Smooth muscle cell (in vitro differentiated cells): Measurements from ENCODE around the gene FAM50B. TPM values are rescaled to one million over a fixed set of nuclear protein-coding genes. Genes with fewer than 3 reads are reported as not detected.

Experiments used
- DNase-seq: peaks from one replicate; lab custom pipeline; 2025; ENCODE audit not compliant: unreplicated experiment; lab: John Stamatoyannopoulos, UW
- H2AFZ ChIP-seq: fragments of 200-600 bp; sonication (generic); 2 replicates; pipeline ENCODE4 v1.6.0; 2016; ENCODE audit warnings: antibody characterized with exemption, low read depth, mild to moderate bottlenecking
- H3F3A ChIP-seq: fragments of 200-600 bp; sonication (generic); 2 replicates; pipeline ENCODE4 v1.6.0; 2017; ENCODE audit warnings: antibody characterized with exemption, low read depth
- H3K27ac ChIP-seq: fragments of 200-600 bp; sonication (generic); 2 replicates; pipeline ENCODE4 v1.5.1; 2016; ENCODE audit warnings: low read depth, mild to moderate bottlenecking
- H3K27me3 ChIP-seq: fragments of 200-600 bp; sonication (generic); 2 replicates; pipeline ENCODE4 v1.6.1; 2016; ENCODE audit warnings: low read depth, mild to moderate bottlenecking
- H3K36me3 ChIP-seq: fragments of 200-600 bp; sonication (generic); 2 replicates; pipeline ENCODE4 v1.5.1; 2016; ENCODE audit warnings: low read depth
- H3K4me1 ChIP-seq: fragments of 200-600 bp; sonication (generic); 2 replicates; pipeline ENCODE4 v1.5.1; 2016; ENCODE audit warnings: low read depth
- H3K4me2 ChIP-seq: fragments of 200-600 bp; sonication (generic); 2 replicates; pipeline ENCODE4 v1.6.0; 2016; ENCODE audit warnings: mild to moderate bottlenecking
- H3K4me3 ChIP-seq: fragments of 200-600 bp; sonication (generic); 2 replicates; pipeline ENCODE4 v1.5.1; 2016; ENCODE audit warnings: mild to moderate bottlenecking
- H3K79me2 ChIP-seq: fragments of 200-600 bp; sonication (generic); 2 replicates; pipeline ENCODE4 v1.6.0; 2016; ENCODE audit warnings: low read depth, mild to moderate bottlenecking
- H3K9ac ChIP-seq: fragments of 200-600 bp; sonication (generic); 2 replicates; pipeline ENCODE4 v1.6.0; 2016; ENCODE audit warnings: low read depth
- H3K9me3 ChIP-seq: fragments of 200-600 bp; sonication (generic); replicated peaks from 2 replicates; pipeline ENCODE4 v1.5.1; 2016; ENCODE audit warnings: low read depth
- H4K20me1 ChIP-seq: fragments of 200-600 bp; sonication (generic); 2 replicates; pipeline ENCODE4 v1.6.0; 2016; ENCODE audit warnings: low read depth
- CTCF ChIP-seq: fragments of 200-600 bp; sonication (generic); IDR thresholded peaks from 2 replicates; pipeline ENCODE4 v1.5.1; 2017; ENCODE audit warnings: borderline replicate concordance, mild to moderate bottlenecking, antibody characterized with exemption; ENCODE audit not compliant: insufficient read depth, poor library complexity, severe bottlenecking
- WGBS: methylation state at CpG from one replicate; pipeline ENCODE4 v1.1.7; 2016; ENCODE audit warnings: low lambda C conversion rate; 5-methylcytosine and 5-hydroxymethylcytosine counted together
- polyA plus RNA-seq: library from polyadenylated mRNA; unstranded; fragments of >200 nt; fragmentation: Nextera tagmentation; extraction: Ambion mirVana; gene quantifications from 2 replicates; pipeline ENCODE4 v1.2.1, GENCODE V29; 2016
- total RNA-seq: library from RNA; depleted of rRNA; stranded (reverse); fragments of >200 nt; gene quantifications from 2 replicates; pipeline ENCODE4 v1.2.3, GENCODE V29; 2014

The FAM50B gene
- total and polyA plus RNA-seq, 2 experiments from 2014 or later, result 4.3 to 6.3 TPM

DNA sequence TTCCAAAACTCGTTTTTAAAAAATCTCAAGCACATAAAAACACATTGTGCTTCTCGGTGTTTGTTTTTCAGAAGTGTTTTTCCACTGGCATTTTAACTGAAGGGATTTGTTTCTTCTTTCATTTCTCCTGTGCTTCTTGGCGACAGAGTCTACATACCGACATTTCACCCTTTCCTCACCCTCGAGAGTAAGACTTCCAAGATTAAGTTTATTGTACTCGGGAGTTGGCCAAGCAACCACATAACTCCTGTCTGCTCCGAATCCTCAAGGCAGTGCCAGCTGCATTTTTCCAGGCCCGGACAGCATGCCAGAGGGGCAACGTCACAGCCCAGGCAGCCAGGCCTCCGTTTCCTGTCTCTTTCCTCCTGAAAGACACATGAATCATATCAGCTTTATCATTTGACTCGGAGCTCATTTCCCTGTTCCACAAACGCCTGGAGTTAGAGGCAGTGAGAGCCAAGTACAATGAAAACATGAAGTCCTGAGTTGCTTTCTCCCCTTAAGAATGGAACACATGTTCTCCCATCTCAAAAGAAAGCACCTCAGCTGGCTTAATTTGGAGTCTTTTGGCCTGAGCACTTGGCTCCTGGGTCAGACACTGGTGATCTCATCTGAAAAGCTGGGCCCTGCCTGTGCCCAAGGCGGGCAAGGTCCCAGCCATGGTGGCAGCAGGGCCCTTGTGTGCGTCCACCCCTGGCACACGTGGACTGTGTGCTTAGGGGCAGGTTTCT, 23.2 kb upstream of the FAM50B start:
- DNase-seq, result peak; percentile 41
- 20% methylated on average over 15 of the region's 15 CpGs for WGBS
- Histone ChIP-seq H3K27ac (peak overlapping the region; percentile 98), H3K9ac (peak overlapping the region; percentile 86), H3K79me2 (no peaks in the 10 kb centered on the region), H3K36me3 (no peaks in the 10 kb centered on the region), H3K4me1 (peaks cover 8% of the 10 kb centered on the region), H3K4me3 (peak overlapping the region; percentile 23), H3K9me3 (no peaks in the 10 kb centered on the region), H2AFZ (peak overlapping the region; percentile 3), H3K27me3 (no peaks in the 10 kb centered on the region), H3K4me2 (peak overlapping the region; percentile 73), H4K20me1 (no peaks in the 10 kb centered on the region), H3F3A (peaks cover 33% of the 10 kb centered on the region)
- TF ChIP-seq CTCF, result no peak

DNA sequence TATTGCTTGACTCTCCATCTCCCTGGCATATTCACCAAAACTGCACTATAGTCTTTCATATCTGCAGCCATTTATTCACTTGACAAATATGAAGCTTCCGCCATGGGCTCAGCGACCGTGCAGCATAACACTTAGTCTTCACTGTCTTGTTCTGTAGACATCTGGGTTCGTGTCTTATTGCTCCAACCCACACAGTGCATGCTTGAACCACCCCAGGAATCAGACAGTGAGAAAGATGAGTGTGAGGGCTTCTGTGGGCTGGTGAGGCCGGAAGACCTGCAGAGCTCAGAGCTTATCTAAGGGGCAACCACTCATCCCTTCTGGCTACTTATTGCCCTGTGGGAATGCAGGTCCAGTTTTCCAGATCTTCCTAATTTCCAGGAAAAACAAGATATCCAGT, 19.9 kb upstream of the FAM50B start:
- H3K27me3 ChIP-seq, result no peaks in the 10 kb centered on the region
- TF ChIP-seq CTCF, result no peak
- H3K36me3 ChIP-seq, result no peaks in the 10 kb centered on the region
- H3K9ac ChIP-seq, result no peak overlapping the region
- WGBS, result 19% methylated on average over 5 of the region's 5 CpGs
- H3K4me1 ChIP-seq, result peaks cover 8% of the 10 kb centered on the region
- H3K4me2 ChIP-seq, result peak overlapping the region; percentile 48
- H3K27ac ChIP-seq, result peak overlapping the region; percentile 78
- peaks cover 29% of the 10 kb centered on the region for H3F3A ChIP-seq
- H3K79me2 ChIP-seq, result no peaks in the 10 kb centered on the region
- no peak overlapping the region for H2AFZ ChIP-seq
- H4K20me1 ChIP-seq, result no peaks in the 10 kb centered on the region
- H3K9me3 ChIP-seq, result no peaks in the 10 kb centered on the region
- DNase-seq, result no peak
- H3K4me3 ChIP-seq, result no peak overlapping the region

DNA sequence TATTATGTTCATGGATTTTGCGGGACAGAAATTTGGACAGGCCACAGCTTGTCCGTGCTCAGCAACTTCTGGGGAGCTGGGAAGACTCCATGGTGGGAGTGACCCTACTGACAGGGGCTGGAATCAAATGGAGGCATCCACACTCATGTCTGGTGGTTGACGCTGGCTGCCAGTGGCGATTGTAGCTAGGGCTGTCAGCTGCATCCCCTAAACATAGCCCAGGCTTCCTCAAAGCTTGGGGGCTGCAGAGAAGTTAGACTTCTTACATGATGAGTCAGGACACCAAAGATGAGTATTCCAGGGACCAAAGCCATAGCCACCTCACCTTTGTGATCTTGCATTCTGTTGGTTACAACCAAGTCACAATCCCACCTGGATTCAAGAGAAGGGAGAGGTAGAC, 18.4 kb upstream of the FAM50B start:
- no peak overlapping the region for H2AFZ ChIP-seq
- no peak for DNase-seq
- no peak overlapping the region for H3K4me3 ChIP-seq
- H3K27ac ChIP-seq, result no peak overlapping the region
- H3K4me2 ChIP-seq, result no peak overlapping the region
- H3F3A ChIP-seq, result peaks cover 15% of the 10 kb centered on the region
- no peaks in the 10 kb centered on the region for H4K20me1 ChIP-seq
- no peaks in the 10 kb centered on the region for H3K4me1 ChIP-seq
- no peaks in the 10 kb centered on the region for H3K27me3 ChIP-seq
- no peak overlapping the region for H3K9ac ChIP-seq
- 82% methylated on average over 4 of the region's 4 CpGs for WGBS
- TF ChIP-seq CTCF, result no peak
- no peaks in the 10 kb centered on the region for H3K79me2 ChIP-seq
- no peaks in the 10 kb centered on the region for H3K9me3 ChIP-seq
- H3K36me3 ChIP-seq, result no peaks in the 10 kb centered on the region
